ENCODE results near the gene GJA4.
"Not testable (repeated sequence)": the region's sequence is repeated elsewhere in the genome, so short reads cannot be mapped to it uniquely, and the experiment has no call there.

GJA4 gene

DNA sequence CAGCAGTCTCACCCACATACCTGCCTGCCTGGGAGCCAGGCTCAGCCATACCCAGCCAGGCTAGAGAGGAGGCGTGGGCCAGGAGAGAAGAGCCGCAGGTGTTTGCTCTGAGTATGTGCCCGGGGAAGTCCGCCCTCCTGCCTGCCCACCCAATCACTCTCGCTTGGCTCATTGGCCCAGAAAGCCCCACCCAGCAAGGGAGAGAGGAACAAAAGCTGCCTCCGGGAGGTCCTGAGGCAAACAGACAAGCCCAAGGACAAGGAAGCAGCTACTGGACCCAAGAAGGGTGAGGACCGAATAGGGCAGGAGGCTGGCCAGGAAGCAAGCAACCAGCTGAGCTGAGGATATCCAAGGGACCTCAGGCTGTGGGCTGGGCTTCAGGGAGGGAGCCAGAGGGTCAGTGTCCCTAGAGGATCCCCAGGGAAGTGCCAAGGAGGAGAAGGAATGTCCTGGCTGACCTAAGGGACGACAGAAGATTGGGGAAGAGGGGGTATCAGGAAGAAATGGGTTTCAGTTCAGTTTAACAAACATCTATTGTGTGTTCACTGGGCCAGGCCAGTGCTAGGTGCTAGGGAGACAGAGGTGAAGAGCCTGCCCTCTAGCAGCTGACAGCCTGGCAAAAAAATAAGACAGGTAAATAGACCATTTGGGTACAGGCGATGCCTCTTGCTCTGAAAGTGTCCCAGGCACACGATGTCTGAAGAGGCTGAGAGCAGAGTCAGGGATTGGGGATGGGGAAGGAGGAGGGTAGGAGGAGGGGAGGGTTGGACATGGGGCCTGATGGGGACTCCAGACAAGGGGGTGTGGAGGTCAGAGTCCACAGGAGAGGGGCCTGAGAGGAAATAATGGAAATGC, 33.1 kb upstream of the GJA4 start, which contains the start of gene GJB4:
Gene GJB4 (plus strand): TSS at position 238 of the 855 bp plus-strand sequence. CDS start 1,515 bp downstream, outside the sequence.
- DNase-seq (ENCODE audit: insufficient read length, low spot score) (no peak), FAIRE-seq (no peak)
- no peak for TF ChIP-seq POLR2A (IDR thresholded peaks at IDR 0.05; ENCODE audit: low read depth, low read length)

DNA sequence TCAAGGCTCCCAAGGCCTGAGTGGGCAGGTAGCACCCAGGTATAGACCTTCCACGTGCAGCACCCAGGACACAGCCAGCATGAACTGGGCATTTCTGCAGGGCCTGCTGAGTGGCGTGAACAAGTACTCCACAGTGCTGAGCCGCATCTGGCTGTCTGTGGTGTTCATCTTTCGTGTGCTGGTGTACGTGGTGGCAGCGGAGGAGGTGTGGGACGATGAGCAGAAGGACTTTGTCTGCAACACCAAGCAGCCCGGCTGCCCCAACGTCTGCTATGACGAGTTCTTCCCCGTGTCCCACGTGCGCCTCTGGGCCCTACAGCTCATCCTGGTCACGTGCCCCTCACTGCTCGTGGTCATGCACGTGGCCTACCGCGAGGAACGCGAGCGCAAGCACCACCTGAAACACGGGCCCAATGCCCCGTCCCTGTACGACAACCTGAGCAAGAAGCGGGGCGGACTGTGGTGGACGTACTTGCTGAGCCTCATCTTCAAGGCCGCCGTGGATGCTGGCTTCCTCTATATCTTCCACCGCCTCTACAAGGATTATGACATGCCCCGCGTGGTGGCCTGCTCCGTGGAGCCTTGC, 31.5 kb upstream of the GJA4 start:
- no peak for TF ChIP-seq POLR2A (IDR thresholded peaks at IDR 0.05; ENCODE audit: low read depth, low read length)
- no peak for FAIRE-seq
- no peak for DNase-seq (ENCODE audit: insufficient read length, low spot score)

DNA sequence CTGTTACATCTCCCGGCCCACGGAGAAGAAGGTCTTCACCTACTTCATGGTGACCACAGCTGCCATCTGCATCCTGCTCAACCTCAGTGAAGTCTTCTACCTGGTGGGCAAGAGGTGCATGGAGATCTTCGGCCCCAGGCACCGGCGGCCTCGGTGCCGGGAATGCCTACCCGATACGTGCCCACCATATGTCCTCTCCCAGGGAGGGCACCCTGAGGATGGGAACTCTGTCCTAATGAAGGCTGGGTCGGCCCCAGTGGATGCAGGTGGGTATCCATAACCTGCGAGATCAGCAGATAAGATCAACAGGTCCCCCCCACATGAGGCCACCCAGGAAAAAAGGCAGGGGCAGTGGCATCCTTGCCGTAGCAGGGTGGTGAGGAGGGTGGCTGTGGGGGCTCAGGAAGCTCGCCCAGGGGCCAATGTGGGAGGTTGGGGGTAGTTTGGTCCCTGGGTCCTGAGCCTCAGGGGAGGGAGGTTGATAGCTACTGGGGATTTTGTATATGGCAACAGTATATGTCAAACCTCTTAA, 31.0 kb upstream of the GJA4 start:
- DNase-seq (ENCODE audit: insufficient read length, low spot score): no peak
- no peak for TF ChIP-seq POLR2A (IDR thresholded peaks at IDR 0.05; ENCODE audit: low read depth, low read length)
- no peak for FAIRE-seq

DNA sequence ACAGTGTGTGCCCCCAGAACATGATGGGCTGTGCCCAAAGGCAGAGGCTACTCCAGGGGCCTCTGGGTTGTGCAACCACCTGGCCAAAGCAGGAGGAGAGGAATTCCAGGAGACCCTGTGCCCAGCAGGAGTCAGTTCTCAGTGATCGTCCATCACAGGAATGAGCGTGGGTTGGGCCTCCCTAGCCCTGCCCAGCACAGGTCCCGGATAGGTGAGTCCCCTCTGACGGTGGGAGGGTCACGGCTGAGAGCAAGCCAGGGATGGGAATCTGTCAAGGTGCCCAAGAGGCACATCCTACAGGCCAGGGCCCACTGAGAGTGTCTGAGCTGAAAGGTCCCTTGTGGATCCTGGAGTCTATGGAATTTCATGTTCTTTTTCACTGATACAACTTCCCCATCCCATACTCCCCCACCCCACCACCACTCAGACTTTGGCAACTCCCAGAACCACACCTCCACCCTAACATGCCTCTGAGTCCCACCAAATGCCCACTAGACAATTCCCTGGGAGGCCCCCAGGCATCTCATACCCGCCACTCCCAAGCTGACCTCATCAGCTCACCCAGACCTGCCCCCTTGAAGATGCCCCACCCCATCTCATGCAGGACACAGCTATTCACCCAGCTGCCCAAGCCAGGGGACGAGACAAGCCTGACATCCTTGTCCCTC, 30.2 kb upstream of the GJA4 start:
- TF ChIP-seq POLR2A (IDR thresholded peaks at IDR 0.05; ENCODE audit: low read depth, low read length): no peak
- peak; percentile 44 for DNase-seq (ENCODE audit: insufficient read length, low spot score)
- FAIRE-seq: no peak

DNA sequence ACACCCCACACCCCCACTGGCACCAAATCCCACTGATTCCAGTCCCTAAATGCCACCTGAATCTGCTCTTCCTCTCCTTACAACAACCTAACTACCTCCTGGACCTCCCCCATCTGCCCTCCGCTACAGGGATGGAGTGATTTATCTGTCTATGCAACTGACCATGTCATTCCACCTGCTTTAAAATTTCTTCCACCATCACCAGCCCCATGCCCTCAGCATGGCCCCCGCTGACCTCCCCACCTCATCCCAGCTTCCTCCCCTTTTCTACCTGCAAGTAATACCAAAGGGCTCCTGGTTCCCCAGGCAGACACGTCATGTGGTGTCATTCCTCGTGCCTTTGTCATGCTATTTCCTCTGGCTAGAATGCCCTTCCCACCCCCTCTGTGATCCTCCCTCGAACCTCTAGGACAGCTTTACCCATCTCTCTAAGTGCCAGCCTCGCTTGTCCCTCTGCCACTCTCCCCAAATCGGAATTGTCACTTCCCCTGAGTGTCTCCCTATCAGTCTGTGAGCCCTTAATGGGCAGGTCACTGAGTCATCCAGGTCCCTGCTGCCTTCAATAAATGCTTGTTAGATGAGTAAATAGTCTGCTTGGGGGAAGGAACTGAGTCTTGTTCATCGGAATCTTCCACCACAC, 29.5 kb upstream of the GJA4 start:
- TF ChIP-seq POLR2A (IDR thresholded peaks at IDR 0.05; ENCODE audit: low read depth, low read length): no peak
- FAIRE-seq (peak; percentile 43), DNase-seq (ENCODE audit: insufficient read length, low spot score) (peak; percentile 80)

DNA sequence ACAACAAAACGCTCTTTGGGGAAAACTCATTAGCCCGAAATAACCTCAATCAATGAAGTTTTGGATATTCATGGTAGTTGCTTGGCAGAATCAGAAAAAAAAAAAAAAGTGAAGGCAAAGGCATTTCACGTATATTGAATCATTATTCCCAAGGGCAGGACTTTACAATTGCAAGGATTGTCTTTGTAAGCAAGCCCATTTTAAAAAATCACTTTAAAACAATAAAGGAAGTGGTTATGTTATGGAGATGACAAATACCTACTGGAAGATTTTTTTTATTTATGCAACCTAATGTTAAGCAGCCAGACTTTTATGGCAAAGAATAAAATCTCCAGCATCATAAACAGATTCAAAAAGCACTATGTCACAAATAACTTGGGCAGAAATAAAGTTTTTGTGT, 23.9 kb upstream of the GJA4 start:
- FAIRE-seq: no peak
- no peak for TF ChIP-seq POLR2A (IDR thresholded peaks at IDR 0.05; ENCODE audit: low read depth, low read length)
- no peak for DNase-seq (ENCODE audit: insufficient read length, low spot score)

DNA sequence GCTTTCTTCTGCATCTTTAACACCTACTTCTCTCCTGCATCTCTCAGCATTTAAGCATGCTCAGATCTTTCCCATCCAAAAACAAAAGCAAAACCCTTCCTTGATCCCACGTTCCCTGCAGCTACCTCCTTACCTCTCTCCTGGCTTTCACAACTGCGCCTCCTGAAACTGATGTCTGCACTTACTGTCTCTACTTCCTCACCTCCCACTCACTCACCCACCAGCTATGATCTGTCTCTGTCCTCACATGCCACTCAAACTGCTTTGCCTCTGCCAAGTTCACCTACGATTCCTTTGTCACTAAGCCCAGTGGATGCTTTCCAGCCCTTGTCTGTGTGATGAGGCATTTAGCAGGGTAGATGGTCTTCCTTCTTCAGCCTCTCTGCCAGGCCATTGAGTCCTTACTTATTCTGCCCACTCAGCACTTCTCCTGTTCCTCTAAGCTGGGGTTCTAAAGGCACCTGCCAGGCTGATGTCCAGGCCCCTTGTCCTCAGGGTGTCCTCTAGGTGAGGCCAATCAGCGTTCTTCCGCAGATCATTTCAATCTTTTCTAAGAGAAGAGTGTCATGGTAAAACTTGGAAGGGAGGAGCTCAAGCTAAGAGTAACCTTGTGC, 21.8 kb upstream of the GJA4 start:
- no peak for TF ChIP-seq POLR2A (IDR thresholded peaks at IDR 0.05; ENCODE audit: low read depth, low read length)
- DNase-seq (ENCODE audit: insufficient read length, low spot score): no peak
- no peak for FAIRE-seq

DNA sequence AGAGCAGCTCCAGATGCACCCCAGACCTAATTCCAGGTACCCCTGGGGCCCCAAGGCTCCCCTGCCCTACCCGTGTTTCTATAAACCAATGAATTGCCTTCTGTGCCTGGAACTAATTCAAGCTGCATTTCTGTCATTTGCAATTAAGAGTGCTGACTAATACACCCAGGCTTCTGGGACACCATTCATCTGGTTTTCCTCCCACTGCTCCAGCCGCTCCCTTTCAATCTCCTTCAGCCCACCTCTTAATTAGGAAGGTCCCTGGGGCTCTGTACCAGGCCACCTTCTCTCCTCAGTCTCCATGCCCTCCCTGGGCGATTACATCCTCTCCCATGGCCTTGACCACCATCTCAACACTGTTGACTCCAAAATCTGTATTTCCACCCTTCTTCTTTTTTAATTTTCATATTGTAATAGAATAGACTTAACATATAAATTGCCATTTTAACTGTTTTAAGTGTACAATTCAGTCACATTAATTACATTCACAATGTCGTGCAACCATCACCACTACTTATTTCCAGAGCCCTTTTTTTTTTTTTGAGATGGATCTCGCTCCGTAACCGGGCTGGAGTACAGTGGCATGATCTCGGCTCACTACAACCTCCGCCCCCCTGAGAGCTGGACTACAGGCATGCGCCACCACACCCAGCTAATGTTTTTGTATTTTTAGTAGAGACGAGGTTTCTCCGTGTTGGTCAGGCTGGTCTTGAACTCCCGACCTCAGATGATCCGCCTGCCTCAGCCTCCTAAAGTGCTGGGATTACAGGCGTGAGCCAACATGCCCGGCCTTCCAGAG, 21.0 kb upstream of the GJA4 start:
- no peak for TF ChIP-seq POLR2A (IDR thresholded peaks at IDR 0.05; ENCODE audit: low read depth, low read length)
- no peak for DNase-seq (ENCODE audit: insufficient read length, low spot score)
- no peak for FAIRE-seq

DNA sequence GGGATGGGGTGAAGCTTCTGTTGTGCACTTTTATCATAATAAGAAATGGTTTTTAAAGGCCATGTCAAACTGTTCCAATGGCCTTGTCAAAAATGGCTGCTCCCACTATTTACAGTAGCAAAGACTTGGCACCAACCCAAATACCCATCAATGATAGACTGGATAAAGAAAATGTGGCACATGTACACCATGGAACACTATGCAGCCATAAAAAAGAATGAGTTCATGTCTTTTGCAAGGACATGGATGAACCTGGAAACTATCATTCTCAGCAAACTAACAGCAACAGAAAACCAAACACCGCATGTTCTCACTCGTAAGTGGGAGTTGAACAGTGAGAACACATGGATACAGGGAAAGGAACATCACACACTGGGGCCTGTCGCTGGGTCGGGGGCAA, 19.7 kb upstream of the GJA4 start:
- not testable (repeated sequence) for FAIRE-seq; DNase-seq (ENCODE audit: insufficient read length, low spot score)

DNA sequence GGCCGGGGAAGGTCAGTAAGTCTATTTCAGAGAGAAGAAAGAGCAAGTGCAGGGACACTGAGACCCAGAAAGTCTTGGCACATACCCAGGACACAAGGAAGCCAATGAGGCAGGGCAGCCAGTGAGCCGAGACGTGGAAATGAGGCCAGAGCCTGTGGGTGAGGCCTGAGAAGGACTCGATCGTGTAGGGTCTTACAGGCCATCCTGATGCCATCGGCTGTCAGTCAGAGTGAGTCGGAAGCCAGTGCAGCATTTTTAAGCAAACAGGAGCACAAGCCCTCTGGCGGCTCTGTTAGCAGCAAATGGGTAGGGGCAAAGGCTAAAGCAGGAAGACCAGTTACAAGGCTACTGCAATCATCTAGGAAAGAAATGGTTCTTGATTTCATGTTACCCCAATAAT, 17.8 kb upstream of the GJA4 start:
- FAIRE-seq: no peak
- TF ChIP-seq POLR2A (IDR thresholded peaks at IDR 0.05; ENCODE audit: low read depth, low read length): no peak
- no peak for DNase-seq (ENCODE audit: insufficient read length, low spot score)

DNA sequence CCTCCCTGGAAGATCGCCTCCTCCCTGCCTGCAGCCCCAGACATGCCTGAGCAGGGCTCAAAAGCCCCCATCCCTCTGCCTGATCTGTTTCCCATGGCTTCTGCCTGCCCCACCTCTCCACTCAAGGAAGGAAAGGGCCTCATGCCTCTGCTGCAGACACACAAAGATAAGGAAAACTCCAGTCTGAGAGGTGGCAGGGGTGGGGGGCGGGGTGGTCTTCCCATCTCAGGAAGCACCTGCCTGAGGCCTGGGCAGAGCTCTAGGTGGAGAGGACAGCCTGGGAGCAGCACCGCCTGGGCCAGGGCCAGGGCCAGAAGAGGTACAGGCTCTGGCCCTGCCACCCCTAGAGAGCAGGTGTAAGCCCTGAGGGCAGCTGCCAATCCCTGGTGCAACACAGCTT, 15.9 kb upstream of the GJA4 start:
- no peak for TF ChIP-seq POLR2A (IDR thresholded peaks at IDR 0.05; ENCODE audit: low read depth, low read length)
- FAIRE-seq (no peak), DNase-seq (ENCODE audit: insufficient read length, low spot score) (no peak)

DNA sequence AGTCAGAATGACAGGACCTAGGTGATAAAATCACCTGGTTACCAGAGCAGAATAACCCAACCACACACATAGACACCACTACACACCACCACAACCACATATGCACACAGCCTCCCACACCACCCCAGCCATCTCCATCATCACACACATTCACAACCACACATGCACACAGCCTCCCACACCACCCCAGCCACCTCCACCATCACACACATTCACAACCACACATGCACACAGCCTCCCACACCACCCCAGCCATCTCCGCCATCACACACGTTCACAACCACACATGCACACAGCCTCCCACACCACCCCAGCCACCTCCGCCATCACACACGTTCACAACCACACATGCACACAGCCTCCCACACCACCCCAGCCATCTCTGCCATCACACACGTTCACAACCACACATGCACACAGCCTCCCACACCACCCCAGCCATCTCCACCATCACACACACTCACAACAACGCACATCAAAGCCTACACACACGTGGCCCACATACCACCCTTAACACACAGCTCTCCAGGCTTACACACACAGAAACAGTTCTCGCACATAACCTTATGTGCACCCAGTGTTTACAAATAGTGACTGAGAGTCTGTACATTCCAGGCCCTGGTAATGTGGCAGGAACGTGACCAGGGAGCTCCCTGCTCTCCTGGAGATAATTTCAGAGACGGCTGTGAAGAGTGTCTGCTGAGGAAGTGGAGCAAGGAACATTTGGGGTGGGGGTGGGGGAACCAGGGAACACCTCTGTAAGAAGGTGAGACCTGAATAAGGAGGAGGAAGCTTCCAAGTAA, 15.1 kb upstream of the GJA4 start:
- no peak for TF ChIP-seq POLR2A (IDR thresholded peaks at IDR 0.05; ENCODE audit: low read depth, low read length)
- DNase-seq (ENCODE audit: insufficient read length, low spot score) (no peak), FAIRE-seq (no peak)

Data from H54 (cell line).